ENCODE data around the gene THOC5. TPM values are rescaled to one million over a fixed set of nuclear protein-coding genes. Genes with fewer than 3 reads are reported as not detected.
"Not testable (repeated sequence)": the region's sequence is repeated elsewhere in the genome, so short reads cannot be mapped to it uniquely, and the experiment has no call there.

The THOC5 gene
- total RNA-seq, 1 donor from 2014 or later = 28.7 TPM

GRCh38 chr22:29511126-29511862 lies 42.3 kb downstream of the THOC5 start:
- no peak for DNase-seq (ENCODE audit: low read depth)

DNA sequence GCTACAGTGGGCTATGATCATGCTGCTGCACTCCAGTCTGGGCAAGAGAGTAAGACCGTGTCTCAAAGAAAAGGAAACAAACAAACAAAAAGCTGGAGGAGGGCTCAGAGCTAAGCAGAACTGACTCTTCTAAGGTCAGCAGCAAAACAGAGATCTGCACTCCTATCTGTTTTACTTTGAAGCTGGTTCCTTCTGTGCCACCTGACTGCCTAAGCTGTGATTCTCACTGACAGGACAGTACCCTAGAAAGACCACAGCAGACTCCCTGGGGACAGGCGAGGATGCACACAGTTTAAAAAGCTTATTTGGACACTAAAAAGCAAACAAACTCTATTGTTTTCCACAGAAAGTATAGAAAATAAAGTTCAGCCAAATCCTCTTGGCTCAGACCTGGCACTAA lies 43.0 kb downstream of the THOC5 start:
- DNase-seq (ENCODE audit: low read depth) = no peak

DNA sequence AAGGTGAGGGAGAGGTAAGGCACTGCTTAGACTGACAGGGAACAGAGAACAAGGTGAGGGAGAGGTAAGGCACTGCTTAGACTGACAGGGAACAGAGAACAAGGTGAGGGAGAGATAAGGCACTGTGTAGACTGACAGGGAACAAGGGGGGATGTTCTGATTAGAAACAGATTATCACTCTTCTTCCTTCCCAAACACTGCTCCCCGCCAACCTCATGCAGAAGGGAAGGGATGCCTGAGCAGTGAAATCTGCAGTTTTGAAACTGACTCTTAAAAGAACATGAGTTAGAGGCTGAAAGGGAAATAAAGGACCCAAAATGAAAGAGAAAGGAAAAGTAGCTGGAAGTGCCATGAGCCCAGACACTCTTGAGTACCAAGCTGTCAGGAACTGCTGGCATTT lies 43.7 kb downstream of the THOC5 start:
- DNase-seq (ENCODE audit: low read depth) = no peak

DNA sequence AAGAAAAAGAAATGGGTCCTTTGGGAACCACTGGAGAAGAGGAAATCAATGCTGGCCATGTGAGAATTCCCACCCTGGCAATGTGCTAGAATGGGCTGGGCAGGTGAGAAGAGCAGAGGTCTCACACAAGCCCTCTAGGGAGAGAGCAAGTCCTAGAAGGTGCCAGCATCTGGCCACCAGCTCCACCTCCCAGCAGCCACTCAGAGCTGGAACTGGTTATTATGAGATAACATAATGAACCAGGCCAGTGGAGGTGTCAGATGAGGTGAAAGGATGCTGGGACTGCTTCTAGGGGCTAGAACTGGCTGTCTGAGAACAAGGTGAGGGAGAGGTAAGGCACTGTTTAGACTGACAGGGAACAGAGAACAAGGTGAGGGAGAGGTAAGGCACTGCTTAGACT lies 44.3 kb downstream of the THOC5 start:
- no peak for DNase-seq (ENCODE audit: low read depth)

- DNase-seq (ENCODE audit: low read depth) = peak; percentile 87
Measured at GRCh38 chr22:29503811-29504372, 49.7 kb downstream of the THOC5 start.

- no peak for DNase-seq (ENCODE audit: low read depth)
Measured at GRCh38 chr22:29499852-29500251, 53.7 kb downstream of the THOC5 start.

DNA sequence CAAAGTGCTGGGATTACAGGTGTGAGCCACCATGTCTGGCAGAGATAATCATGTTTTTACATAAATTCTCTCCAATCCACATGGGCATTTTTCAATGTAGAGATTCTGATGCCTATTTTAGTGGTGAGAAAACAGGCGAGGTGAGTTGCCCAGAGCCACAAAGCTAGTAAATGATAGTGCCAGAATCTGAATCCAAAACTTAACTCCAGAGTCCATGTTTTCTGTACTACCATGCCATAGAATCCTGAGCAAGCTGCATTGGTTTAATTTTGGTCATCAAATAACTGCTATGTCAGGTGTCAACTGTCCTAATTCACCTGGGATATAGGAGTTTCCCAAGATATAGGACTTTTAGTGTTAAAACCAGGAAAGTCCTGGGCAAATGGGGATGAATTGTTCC lies 59.9 kb downstream of the THOC5 start:
- DNase-seq (ENCODE audit: low read depth) = no peak

- DNase-seq (ENCODE audit: low read depth) = no peak
Measured at GRCh38 chr22:29491012-29491411, 62.5 kb downstream of the THOC5 start.

GRCh38 chr22:29489127-29489780 lies 64.3 kb downstream of the THOC5 start:
- DNase-seq (ENCODE audit: low read depth) = not testable (repeated sequence)

DNA sequence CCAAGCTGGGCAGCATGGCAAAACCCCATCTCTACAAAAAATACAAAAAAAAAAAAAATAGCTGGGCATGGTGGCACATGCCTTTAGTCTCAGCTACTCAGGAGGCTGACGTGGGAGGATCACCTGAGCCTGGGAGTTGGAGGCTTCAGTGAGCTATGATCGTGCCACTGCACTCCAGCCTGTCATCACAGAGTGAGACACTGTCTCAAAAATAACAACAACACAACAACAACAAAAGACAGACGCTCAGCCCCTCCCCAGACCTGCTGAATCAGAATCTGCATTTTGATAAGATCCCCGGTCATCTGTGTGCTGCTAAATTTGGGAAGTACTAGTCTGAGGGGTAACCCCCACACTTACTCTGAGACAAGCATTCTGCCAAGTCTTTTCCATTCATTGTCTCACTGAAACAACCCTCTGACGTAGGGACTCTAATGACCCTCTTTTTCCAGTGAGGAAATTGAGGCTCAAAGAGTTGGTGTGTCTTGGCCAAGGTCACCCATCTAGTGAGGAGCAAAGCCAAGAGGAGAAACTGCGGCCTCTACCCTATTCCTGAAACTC lies 66.1 kb downstream of the THOC5 start:
- DNase-seq (ENCODE audit: low read depth) = no peak

DNA sequence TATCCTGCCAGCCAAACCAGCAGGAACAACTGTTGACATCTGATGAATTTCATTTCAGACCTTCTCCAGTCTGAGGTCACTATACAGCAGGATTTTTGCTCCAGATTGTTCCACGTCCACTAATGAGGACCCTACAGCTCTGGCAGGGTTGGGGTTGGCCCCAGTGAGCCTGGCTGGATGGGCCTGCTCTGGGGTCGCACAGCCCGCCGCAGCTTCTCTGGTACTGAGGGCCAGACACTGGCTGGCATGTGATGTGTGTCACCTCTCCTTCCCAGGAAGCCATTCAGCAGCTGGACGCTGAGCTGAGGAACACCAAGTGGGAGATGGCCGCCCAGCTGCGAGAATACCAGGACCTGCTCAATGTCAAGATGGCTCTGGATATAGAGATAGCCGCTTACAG lies 68.1 kb downstream of the THOC5 start:
- DNase-seq (ENCODE audit: low read depth) = no peak

DNA sequence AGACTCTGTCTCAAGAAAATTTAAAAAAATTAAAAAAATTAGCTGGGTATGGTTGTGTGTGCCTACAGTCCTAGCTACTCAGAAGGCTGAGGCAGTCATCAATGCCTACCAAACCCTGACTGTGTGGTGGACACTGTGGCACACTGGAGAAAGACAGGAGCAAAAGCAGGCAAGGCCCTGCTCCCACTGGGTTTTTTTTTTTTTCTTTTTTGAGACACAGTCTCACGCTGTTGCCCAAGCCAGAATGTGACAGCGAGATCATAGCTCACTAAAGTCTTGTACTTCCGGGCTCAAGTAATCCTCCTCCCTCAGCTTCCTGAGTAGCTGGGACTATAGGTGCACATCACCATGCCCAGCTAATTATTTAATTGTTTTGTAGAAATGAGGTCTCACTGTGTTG lies 68.9 kb downstream of the THOC5 start:
- DNase-seq (ENCODE audit: low read depth) = no peak

DNA sequence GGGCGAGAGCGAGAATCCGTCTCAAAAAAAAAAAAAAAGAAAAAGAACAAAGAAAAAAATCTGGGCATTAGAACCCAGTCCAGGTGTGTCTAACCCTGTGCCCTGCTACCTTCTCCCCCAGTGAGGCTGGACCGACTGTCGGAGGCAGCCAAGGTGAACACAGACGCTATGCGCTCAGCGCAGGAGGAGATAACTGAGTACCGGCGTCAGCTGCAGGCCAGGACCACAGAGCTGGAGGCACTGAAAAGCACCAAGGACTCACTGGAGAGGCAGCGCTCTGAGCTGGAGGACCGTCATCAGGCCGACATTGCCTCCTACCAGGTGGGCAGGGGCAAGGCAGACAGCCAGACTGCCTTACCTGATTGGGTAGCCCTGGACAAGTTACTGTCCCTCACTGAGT lies 70.3 kb downstream of the THOC5 start:
- DNase-seq (ENCODE audit: low read depth) = no peak

GRCh38 chr22:29482726-29483125 lies 70.8 kb downstream of the THOC5 start:
- no peak for DNase-seq (ENCODE audit: low read depth)

- DNase-seq (ENCODE audit: low read depth) = no peak
Measured at GRCh38 chr22:29482253-29482652, 71.3 kb downstream of the THOC5 start.

DNA sequence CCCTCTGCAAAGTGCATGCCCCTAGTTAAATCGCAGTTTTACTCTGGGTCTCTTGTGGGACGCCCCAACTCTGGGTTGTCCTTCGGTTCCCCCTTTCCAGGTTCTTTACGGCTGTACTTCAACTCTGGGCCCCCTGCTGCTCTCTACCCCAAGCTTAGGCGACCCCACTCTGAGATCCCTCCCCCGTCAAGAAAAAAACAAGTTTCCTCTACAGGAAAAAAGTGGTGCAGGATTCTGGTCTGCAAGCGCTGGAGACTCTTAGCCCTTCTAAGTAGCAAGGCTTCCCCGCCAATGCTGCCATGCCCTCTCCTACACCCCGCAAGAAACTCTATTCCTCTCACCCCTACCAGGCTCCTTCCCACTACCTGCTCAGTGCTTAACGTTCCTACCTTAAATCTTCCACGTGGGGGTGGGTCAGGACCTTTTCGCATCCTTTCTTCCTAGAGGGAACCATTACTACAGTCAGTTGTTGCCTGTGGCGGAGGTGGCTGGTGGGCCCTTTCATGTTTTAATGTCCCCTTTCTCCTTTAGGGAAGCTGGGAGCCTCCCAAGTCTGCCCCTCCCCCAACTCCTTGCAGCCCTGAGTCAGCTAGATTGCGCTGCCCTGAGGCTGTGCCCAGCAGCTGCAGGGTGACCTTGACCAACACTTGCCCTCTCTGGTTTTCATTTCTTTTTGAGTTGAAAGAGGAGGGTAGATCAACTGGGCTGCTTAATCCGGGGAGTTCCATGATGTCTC lies 72.1 kb downstream of the THOC5 start:
- peak; percentile 67 for DNase-seq (ENCODE audit: low read depth)

- peak; percentile 60 for DNase-seq (ENCODE audit: low read depth)
Measured at GRCh38 chr22:29480512-29481264, 72.9 kb downstream of the THOC5 start.

DNA sequence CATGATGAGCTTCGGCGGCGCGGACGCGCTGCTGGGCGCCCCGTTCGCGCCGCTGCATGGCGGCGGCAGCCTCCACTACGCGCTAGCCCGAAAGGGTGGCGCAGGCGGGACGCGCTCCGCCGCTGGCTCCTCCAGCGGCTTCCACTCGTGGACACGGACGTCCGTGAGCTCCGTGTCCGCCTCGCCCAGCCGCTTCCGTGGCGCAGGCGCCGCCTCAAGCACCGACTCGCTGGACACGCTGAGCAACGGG lies 73.4 kb downstream of the THOC5 start:
- DNase-seq (ENCODE audit: low read depth) = no peak

- no peak for DNase-seq (ENCODE audit: low read depth)
Measured at GRCh38 chr22:29479417-29480261, 73.9 kb downstream of the THOC5 start, which contains the start of gene NEFH. Gene NEFH (plus strand): TSS chr22:29480218. CDS start chr22:29480263, 45 bp downstream.
